Measurements from ENCODE around the gene MYO15B.

- TF ChIP-seq CTCF (IDR thresholded peaks at IDR 0.05; ENCODE audit: poor library complexity, severe bottlenecking), result no peak
- TF ChIP-seq, protein P1, sequence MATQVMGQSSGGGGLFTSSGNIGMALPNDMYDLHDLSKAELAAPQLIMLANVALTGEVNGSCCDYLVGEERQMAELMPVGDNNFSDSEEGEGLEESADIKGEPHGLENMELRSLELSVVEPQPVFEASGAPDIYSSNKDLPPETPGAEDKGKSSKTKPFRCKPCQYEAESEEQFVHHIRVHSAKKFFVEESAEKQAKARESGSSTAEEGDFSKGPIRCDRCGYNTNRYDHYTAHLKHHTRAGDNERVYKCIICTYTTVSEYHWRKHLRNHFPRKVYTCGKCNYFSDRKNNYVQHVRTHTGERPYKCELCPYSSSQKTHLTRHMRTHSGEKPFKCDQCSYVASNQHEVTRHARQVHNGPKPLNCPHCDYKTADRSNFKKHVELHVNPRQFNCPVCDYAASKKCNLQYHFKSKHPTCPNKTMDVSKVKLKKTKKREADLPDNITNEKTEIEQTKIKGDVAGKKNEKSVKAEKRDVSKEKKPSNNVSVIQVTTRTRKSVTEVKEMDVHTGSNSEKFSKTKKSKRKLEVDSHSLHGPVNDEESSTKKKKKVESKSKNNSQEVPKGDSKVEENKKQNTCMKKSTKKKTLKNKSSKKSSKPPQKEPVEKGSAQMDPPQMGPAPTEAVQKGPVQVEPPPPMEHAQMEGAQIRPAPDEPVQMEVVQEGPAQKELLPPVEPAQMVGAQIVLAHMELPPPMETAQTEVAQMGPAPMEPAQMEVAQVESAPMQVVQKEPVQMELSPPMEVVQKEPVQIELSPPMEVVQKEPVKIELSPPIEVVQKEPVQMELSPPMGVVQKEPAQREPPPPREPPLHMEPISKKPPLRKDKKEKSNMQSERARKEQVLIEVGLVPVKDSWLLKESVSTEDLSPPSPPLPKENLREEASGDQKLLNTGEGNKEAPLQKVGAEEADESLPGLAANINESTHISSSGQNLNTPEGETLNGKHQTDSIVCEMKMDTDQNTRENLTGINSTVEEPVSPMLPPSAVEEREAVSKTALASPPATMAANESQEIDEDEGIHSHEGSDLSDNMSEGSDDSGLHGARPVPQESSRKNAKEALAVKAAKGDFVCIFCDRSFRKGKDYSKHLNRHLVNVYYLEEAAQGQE (IDR thresholded peaks at IDR 0.05; ENCODE audit: borderline replicate concordance), result no peak
- TF ChIP-seq POLR2AphosphoS5 (IDR thresholded peaks at IDR 0.05), result no peak
- no peak for TF ChIP-seq EP300 (conservative IDR thresholded peaks at IDR 0.05; ENCODE audit: poor library complexity, severe bottlenecking)
- TF ChIP-seq RAD21 (conservative IDR thresholded peaks at IDR 0.05), result no peak
- no peak for TF ChIP-seq EZH2 (IDR thresholded peaks at IDR 0.05; ENCODE audit: borderline replicate concordance, insufficient read depth, low read length, poor library complexity, severe bottlenecking)
- no peak for TF ChIP-seq MXI1 (conservative IDR thresholded peaks at IDR 0.05; ENCODE audit: poor library complexity, severe bottlenecking)
- TF ChIP-seq TAF1 (IDR thresholded peaks at IDR 0.05; ENCODE audit: low read depth), result no peak
Observed at GRCh38 chr17:75615301-75615700, 27.7 kb downstream of the MYO15B start.
